SU-DHL-6 (cell line): ENCODE data around the gene PTPN21.

Source experiments
- EZH2phosphoT487 ChIP-seq: fragments of 200-600 bp; sonication (generic), shearing (Covaris generic); conservative IDR thresholded peaks from 2 replicates; pipeline ENCODE4 v1.6.1; 2018; ENCODE audit warnings: mild to moderate bottlenecking, antibody characterized with exemption, low read length, moderate library complexity, mixed read lengths
- TF ChIP-seq, protein P1 (sequence below): fragments of 200-600 bp; sonication (generic); IDR thresholded peaks from one replicate; pipeline ENCODE4 v1.5.1; 2017; ENCODE audit warnings: antibody characterized with exemption, mild to moderate bottlenecking, low read length, moderate library complexity; ENCODE audit not compliant: insufficient read depth, poor library complexity, severe bottlenecking

DNA sequence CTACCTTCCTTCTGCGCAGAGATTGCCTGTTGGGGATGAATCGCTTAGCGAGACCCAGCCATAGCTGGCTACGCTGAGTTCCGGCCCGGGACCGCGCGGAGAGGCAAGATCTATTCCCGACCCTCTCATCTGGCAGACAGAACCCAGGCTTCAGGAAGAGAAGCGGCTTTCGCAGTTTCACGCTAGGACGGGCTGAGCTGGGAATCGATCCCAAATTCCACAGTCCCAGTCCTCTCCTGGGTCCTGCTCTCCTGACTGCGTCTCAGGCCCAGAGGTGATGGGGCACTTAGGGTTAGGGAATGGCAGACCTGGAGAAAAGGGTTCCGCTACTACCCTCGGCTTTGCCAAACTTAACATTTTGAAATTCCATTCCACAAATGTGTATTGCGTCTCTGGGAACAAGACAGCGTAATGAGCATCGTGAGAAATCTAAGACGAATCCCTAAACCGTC lies 2.8 kb downstream of the PTPN21 start:
- TF ChIP-seq, protein P1, sequence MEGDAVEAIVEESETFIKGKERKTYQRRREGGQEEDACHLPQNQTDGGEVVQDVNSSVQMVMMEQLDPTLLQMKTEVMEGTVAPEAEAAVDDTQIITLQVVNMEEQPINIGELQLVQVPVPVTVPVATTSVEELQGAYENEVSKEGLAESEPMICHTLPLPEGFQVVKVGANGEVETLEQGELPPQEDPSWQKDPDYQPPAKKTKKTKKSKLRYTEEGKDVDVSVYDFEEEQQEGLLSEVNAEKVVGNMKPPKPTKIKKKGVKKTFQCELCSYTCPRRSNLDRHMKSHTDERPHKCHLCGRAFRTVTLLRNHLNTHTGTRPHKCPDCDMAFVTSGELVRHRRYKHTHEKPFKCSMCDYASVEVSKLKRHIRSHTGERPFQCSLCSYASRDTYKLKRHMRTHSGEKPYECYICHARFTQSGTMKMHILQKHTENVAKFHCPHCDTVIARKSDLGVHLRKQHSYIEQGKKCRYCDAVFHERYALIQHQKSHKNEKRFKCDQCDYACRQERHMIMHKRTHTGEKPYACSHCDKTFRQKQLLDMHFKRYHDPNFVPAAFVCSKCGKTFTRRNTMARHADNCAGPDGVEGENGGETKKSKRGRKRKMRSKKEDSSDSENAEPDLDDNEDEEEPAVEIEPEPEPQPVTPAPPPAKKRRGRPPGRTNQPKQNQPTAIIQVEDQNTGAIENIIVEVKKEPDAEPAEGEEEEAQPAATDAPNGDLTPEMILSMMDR = no peak
- no peak for TF ChIP-seq EZH2phosphoT487
